Stomach smooth muscle (tissue), 2 donors: ENCODE results near the gene MTA3.

Source experiments
- H3K27ac ChIP-seq: one replicate; pipeline ENCODE4 v1.7.0; 2013; ENCODE audit warnings: mild to moderate bottlenecking, low read length, inconsistent platforms
- H3K27me3 ChIP-seq, 2 donors: one replicate each; pipeline ENCODE4 v1.7.0; 2013; ENCODE audit warnings: low read length in 2 of 2; ENCODE audit not compliant: insufficient read depth in 2 of 2, control insufficient read depth in 1 of 2
- H3K36me3 ChIP-seq, 2 donors: one replicate each; pipeline ENCODE4 v1.7.0; 2013; ENCODE audit warnings: low read length in 2 of 2; ENCODE audit not compliant: control insufficient read depth in 2 of 2, insufficient read depth in 2 of 2
- H3K4me1 ChIP-seq: one replicate; pipeline ENCODE4 v1.7.0; 2013; ENCODE audit warnings: low read length; ENCODE audit not compliant: control insufficient read depth, insufficient read depth
- H3K4me3 ChIP-seq, 2 donors: one replicate each; pipeline ENCODE4 v1.7.0; 2013; ENCODE audit warnings: low read length in 2 of 2
- H3K9ac ChIP-seq, 2 donors: one replicate each; pipeline ENCODE4 v1.7.0; 2013; ENCODE audit warnings: low read length in 2 of 2, mild to moderate bottlenecking in 1 of 2
- H3K9me3 ChIP-seq, 2 donors: one replicate each; pipeline ENCODE4 v1.7.0; 2013; ENCODE audit warnings: low read length in 2 of 2; ENCODE audit not compliant: control insufficient read depth in 2 of 2
- donor health status: healthy.
- donor health status: Pancreatic carcinoma.

Gene MTA3

GRCh38 chr2:42752314-42752713 lies 183.9 kb downstream of the MTA3 start:
- peaks cover 7 to 11% of the 10 kb centered on the region in 2 donors for H3K36me3 ChIP-seq
- no peaks in the 10 kb centered on the region for H3K27me3 ChIP-seq
- H3K4me3 ChIP-seq: no peak overlapping the region
- peaks cover 8% of the 10 kb centered on the region for H3K4me1 ChIP-seq
- H3K27ac ChIP-seq: no peak overlapping the region
- no peak overlapping the region for H3K9ac ChIP-seq
- H3K9me3 ChIP-seq: no peaks in the 10 kb centered on the region

GRCh38 chr2:42752816-42753813 lies 184.7 kb downstream of the MTA3 start:
- H3K4me3 ChIP-seq: no peak overlapping the region
- peaks cover 8% of the 10 kb centered on the region for H3K4me1 ChIP-seq
- no peaks in the 10 kb centered on the region for H3K9me3 ChIP-seq
- no peak overlapping the region for H3K9ac ChIP-seq
- H3K27me3 ChIP-seq: no peaks in the 10 kb centered on the region
- peaks cover 6 to 11% of the 10 kb centered on the region in 2 donors for H3K36me3 ChIP-seq
- no peak overlapping the region for H3K27ac ChIP-seq

- Histone ChIP-seq H3K4me1 (peaks cover 8% of the 10 kb centered on the region), H3K9ac (no peak overlapping the region), H3K4me3 (no peak overlapping the region), H3K27ac (no peak overlapping the region), H3K9me3 (no peaks in the 10 kb centered on the region), H3K27me3 (no peaks in the 10 kb centered on the region), H3K36me3 (peaks cover 6 to 11% of the 10 kb centered on the region in 2 donors)
Observed at GRCh38 chr2:42754021-42754775, 185.8 kb downstream of the MTA3 start.

GRCh38 chr2:42754776-42755140 lies 186.3 kb downstream of the MTA3 start:
- H3K4me3 ChIP-seq: no peak overlapping the region
- H3K36me3 ChIP-seq: peaks cover 6 to 12% of the 10 kb centered on the region in 2 donors
- H3K9ac ChIP-seq: no peak overlapping the region
- H3K9me3 ChIP-seq: no peaks in the 10 kb centered on the region
- no peak overlapping the region for H3K27ac ChIP-seq
- H3K27me3 ChIP-seq: no peaks in the 10 kb centered on the region
- peaks cover 8% of the 10 kb centered on the region for H3K4me1 ChIP-seq

- no peaks in the 10 kb centered on the region for H3K27me3 ChIP-seq
- no peak overlapping the region for H3K9ac ChIP-seq
- no peaks in the 10 kb centered on the region for H3K9me3 ChIP-seq
- peaks cover 6 to 14% of the 10 kb centered on the region in 2 donors for H3K36me3 ChIP-seq
- no peak overlapping the region for H3K27ac ChIP-seq
- H3K4me1 ChIP-seq: peaks cover 8% of the 10 kb centered on the region
- no peak overlapping the region for H3K4me3 ChIP-seq
Observed at GRCh38 chr2:42755191-42755880, 186.9 kb downstream of the MTA3 start.

- Histone ChIP-seq H3K27ac (no peak overlapping the region), H3K9ac (no peak overlapping the region), H3K9me3 (no peaks in the 10 kb centered on the region), H3K27me3 (no peaks in the 10 kb centered on the region), H3K4me1 (peaks cover 8% of the 10 kb centered on the region), H3K4me3 (no peak overlapping the region), H3K36me3 (peaks cover 6 to 12% of the 10 kb centered on the region in 2 donors)
Observed at GRCh38 chr2:42756150-42756775, 187.8 kb downstream of the MTA3 start.

- H3K9me3 ChIP-seq: no peaks in the 10 kb centered on the region
- H3K36me3 ChIP-seq: peaks cover 6 to 12% of the 10 kb centered on the region in 2 donors
- H3K4me1 ChIP-seq: peaks cover 8% of the 10 kb centered on the region
- no peak overlapping the region for H3K27ac ChIP-seq
- H3K27me3 ChIP-seq: no peaks in the 10 kb centered on the region
- no peak overlapping the region for H3K9ac ChIP-seq
- no peak overlapping the region for H3K4me3 ChIP-seq
Observed at GRCh38 chr2:42756966-42757513, 188.6 kb downstream of the MTA3 start.

- Histone ChIP-seq H3K27ac (no peak overlapping the region), H3K9ac (no peak overlapping the region), H3K36me3 (peaks cover 6 to 11% of the 10 kb centered on the region in 2 donors), H3K4me3 (no peak overlapping the region), H3K4me1 (peaks cover 8% of the 10 kb centered on the region), H3K9me3 (no peaks in the 10 kb centered on the region), H3K27me3 (no peaks in the 10 kb centered on the region)
Observed at GRCh38 chr2:42757981-42758740, 189.7 kb downstream of the MTA3 start.

- Histone ChIP-seq H3K4me1 (peaks cover 8% of the 10 kb centered on the region), H3K9ac (no peak overlapping the region), H3K27me3 (no peaks in the 10 kb centered on the region), H3K9me3 (no peaks in the 10 kb centered on the region), H3K4me3 (no peak overlapping the region), H3K36me3 (peaks cover 0 to 5% of the 10 kb centered on the region in 2 donors), H3K27ac (no peak overlapping the region)
Observed at GRCh38 chr2:42758751-42759150, 190.3 kb downstream of the MTA3 start.
